A673 (cell line): Measurements from ENCODE around the gene TRNAU1AP. TPM values are rescaled to one million over a fixed set of nuclear protein-coding genes. Genes with fewer than 3 reads are reported as not detected.
"Not testable (repeated sequence)": the region's sequence is repeated elsewhere in the genome, so short reads cannot be mapped to it uniquely, and the experiment has no call there.

ENCODE experiments used
- BruUV-seq: library from RNA; stranded (reverse); fragments of 400-500 nt; replicated peaks from 2 replicates; lab custom pipeline; 2021; lab: Mats Ljungman, UMichigan
- CTCF ChIA-PET: fragments of 300-600 bp; sonication (Branson Sonifier 250); formaldehyde crosslinking; loops from one replicate; lab custom pipeline; 2022; ENCODE audit warnings: antibody characterized with exemption; lab: Charles Lee
- POLR2A ChIA-PET: fragments of 300-600 bp; sonication (Branson Sonifier 250); formaldehyde crosslinking; loops from one replicate; lab custom pipeline; 2022; ENCODE audit warnings: antibody characterized with exemption; ENCODE audit not compliant: low non-redundant PET; lab: Charles Lee
- DNase-seq: peaks from one replicate; pipeline ENCODE4 v3.0.0-alpha.2; 2015; ENCODE audit warnings: low spot score
- H3K27ac ChIP-seq: fragments of 200-600 bp; sonication (generic); 2 replicates; pipeline ENCODE4 v1.5.1; 2016; ENCODE audit warnings: mixed run types, low read depth, mild to moderate bottlenecking, mixed read lengths, antibody characterized with exemption, low read length; ENCODE audit not compliant: poor library complexity, severe bottlenecking
- H3K27me3 ChIP-seq: fragments of 200-600 bp; sonication (generic); replicated peaks from 2 replicates; pipeline ENCODE4 v1.6.1; 2017; ENCODE audit warnings: mixed run types, low read depth, mild to moderate bottlenecking, mixed read lengths, antibody characterized with exemption, low read length; ENCODE audit not compliant: insufficient read depth, poor library complexity
- H3K36me3 ChIP-seq: fragments of 200-600 bp; sonication (generic); 2 replicates; pipeline ENCODE4 v1.6.1; 2016; ENCODE audit warnings: mixed run types, mild to moderate bottlenecking, mixed read lengths, antibody characterized with exemption, low read length; ENCODE audit not compliant: insufficient read depth, poor library complexity, severe bottlenecking
- H3K4me1 ChIP-seq: fragments of 200-600 bp; sonication (generic); 2 replicates; pipeline ENCODE4 v1.6.1; 2017; ENCODE audit warnings: mixed run types, mild to moderate bottlenecking, mixed read lengths, antibody characterized with exemption, low read length; ENCODE audit not compliant: insufficient read depth, poor library complexity, severe bottlenecking
- H3K4me3 ChIP-seq: fragments of 200-600 bp; sonication (generic); 2 replicates; pipeline ENCODE4 v1.5.1; 2016; ENCODE audit warnings: low read depth, mixed run types, mild to moderate bottlenecking, mixed read lengths, low read length; ENCODE audit not compliant: poor library complexity, severe bottlenecking
- H3K9me3 ChIP-seq: fragments of 200-600 bp; sonication (generic); 2 replicates; pipeline ENCODE4 v1.6.1; 2016; ENCODE audit warnings: mixed run types, low read depth, mild to moderate bottlenecking, mixed read lengths, antibody characterized with exemption, low read length; ENCODE audit not compliant: poor library complexity, severe bottlenecking
- EZH2 ChIP-seq: fragments of 200-600 bp; sonication (generic); IDR thresholded peaks from 2 replicates; pipeline ENCODE4 v1.6.1; 2017; ENCODE audit warnings: borderline replicate concordance, low read depth, mild to moderate bottlenecking, mixed read lengths, antibody characterized with exemption, low read length; ENCODE audit not compliant: poor library complexity, severe bottlenecking
- intact Hi-C: fragments of 100-400 bp; cut with micrococcal nuclease; formaldehyde crosslinking; loops from one replicate; pipeline ENCODE4 v1.10.0; 2022; ENCODE audit not compliant: unreplicated experiment
- total RNA-seq: library from RNA; stranded (reverse); gene quantifications from 2 replicates; pipeline ENCODE4 v1.2.3, GENCODE V29; 2021
- TF ChIP-seq, protein P1 (sequence below): fragments of 300-800, 200-600 bp; sonication (generic); conservative IDR thresholded peaks from 2 replicates; pipeline ENCODE4 v1.5.1; 2017; ENCODE audit warnings: low read depth, mild to moderate bottlenecking, antibody characterized with exemption, low read length, moderate library complexity, mixed read lengths

Gene TRNAU1AP
- total RNA-seq, 1 experiment from 2014 or later: 33.8 TPM

DNA sequence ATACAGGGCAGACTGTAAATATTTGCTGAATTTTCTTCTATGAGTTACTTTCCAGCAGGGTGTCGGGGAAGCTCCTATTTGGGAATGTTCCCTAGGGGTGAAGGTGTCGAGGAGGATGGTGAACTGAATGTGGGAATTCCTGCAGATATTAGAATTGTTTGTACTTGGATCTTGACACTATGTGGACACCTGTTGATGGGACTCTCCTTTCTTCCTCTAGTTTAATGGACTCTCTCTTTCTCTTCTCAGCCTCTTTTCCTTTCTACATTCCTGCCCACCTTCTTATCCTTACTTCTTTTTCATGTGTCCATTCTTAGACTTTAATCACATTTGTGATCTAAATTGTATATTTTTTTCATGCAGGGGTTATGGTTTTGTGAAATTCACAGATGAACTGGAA is 14.0 kb downstream of the TRNAU1AP start:
- Histone ChIP-seq H3K27me3 (no peaks in the 10 kb centered on the region), H3K4me3 (no peak overlapping the region), H3K4me1 (no peaks in the 10 kb centered on the region), H3K9me3 (no peaks in the 10 kb centered on the region), H3K36me3 (peaks cover 27% of the 10 kb centered on the region), H3K27ac (no peak overlapping the region)
- intact Hi-C loops: no loop called here
- no peak for DNase-seq
- TF ChIP-seq, protein P1, sequence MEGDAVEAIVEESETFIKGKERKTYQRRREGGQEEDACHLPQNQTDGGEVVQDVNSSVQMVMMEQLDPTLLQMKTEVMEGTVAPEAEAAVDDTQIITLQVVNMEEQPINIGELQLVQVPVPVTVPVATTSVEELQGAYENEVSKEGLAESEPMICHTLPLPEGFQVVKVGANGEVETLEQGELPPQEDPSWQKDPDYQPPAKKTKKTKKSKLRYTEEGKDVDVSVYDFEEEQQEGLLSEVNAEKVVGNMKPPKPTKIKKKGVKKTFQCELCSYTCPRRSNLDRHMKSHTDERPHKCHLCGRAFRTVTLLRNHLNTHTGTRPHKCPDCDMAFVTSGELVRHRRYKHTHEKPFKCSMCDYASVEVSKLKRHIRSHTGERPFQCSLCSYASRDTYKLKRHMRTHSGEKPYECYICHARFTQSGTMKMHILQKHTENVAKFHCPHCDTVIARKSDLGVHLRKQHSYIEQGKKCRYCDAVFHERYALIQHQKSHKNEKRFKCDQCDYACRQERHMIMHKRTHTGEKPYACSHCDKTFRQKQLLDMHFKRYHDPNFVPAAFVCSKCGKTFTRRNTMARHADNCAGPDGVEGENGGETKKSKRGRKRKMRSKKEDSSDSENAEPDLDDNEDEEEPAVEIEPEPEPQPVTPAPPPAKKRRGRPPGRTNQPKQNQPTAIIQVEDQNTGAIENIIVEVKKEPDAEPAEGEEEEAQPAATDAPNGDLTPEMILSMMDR: no peak
- no peak for TF ChIP-seq EZH2
- CTCF ChIA-PET: interaction anchor here (0.9 kb wide), 1 partner anchor 36 kb away, joined by 3 read pairs; no protein-coding TSS in a partner anchor
- no TSS peak for BruUV-seq
- POLR2A ChIA-PET: interaction anchor here (0.6 to 0.7 kb wide), 2 partner anchors 13 to 40 kb away, joined by 3 to 7 read pairs; no protein-coding TSS in a partner anchor

DNA sequence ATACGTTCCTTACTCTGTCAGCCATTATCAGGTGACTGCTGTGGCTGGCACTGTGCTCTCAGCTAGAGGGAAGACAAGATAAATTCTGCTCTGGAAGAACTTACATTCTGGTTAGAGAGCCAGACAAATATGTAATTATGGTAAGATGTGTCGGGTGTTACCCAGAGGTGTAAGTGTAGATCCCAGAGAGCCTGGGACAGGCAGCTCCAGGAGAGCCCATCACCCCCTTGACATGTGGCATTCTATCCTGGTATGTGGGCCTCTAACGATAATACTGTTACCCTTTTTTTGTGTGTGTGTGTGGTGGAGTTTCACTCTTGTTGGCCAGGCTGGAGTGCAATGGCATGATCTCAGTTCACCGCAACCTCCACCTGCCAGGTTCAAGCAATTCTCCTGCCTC is 19.0 kb downstream of the TRNAU1AP start:
- Histone ChIP-seq H3K27ac (no peak overlapping the region), H3K27me3 (no peaks in the 10 kb centered on the region), H3K36me3 (peaks cover 15% of the 10 kb centered on the region), H3K9me3 (no peaks in the 10 kb centered on the region), H3K4me3 (no peak overlapping the region), H3K4me1 (no peaks in the 10 kb centered on the region)
- TF ChIP-seq, protein P1: no peak
- no peak for TF ChIP-seq EZH2
- POLR2A ChIA-PET: no interaction called here
- CTCF ChIA-PET: no interaction called here
- no TSS peak for BruUV-seq
- intact Hi-C loops: no loop called here
- no peak for DNase-seq

DNA sequence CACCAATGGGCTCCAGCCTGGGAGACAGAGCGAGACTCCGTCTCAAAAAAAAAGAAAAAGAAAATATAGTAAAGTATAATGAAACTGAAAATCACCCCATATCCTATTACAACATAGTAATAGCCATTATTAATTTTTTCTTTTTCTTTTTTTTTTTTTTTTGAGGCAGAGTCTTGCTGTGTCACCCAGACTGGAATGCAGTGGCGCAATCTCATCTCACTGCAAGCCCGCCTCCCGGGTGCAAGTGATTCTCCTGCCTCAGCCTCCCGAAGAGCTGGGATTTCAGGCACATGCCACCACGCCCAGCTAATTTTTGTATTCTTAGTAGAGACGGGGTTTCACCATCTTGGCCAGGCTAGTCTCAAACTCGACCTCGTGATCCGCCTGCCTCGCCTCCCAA is 20.0 kb downstream of the TRNAU1AP start:
- DNase-seq, BruUV-seq, H3K4me1 ChIP-seq, H3K9me3 ChIP-seq, H3K27ac ChIP-seq, H3K4me3 ChIP-seq, POLR2A ChIA-PET, CTCF ChIA-PET, intact Hi-C loops, H3K27me3 ChIP-seq: not testable (repeated sequence)
- H3K36me3 ChIP-seq: peaks cover 17% of the 10 kb centered on the region

DNA sequence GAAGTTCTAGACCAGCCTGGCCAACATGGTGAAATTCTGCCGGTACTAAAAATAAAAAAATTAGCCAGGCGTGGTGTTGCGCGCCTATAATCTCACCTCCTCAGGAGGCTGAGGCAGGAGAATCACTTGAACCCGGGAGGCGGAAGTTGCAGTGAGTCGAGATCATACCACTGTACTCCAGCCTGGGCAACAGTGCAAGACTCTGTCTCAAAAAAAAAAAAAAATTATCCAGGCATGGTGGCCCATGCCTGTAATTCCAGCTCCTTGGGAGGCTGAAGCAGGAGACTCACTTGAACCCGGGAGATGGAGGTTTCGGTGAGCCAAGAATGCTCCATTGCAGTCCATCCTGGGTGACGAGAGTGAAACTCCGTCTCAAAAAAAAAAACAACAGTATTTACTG is 20.7 kb downstream of the TRNAU1AP start:
- intact Hi-C loops: no loop called here
- TF ChIP-seq EZH2: no peak
- Histone ChIP-seq H3K9me3 (no peaks in the 10 kb centered on the region), H3K27ac (no peak overlapping the region), H3K27me3 (no peaks in the 10 kb centered on the region), H3K36me3 (peaks cover 22% of the 10 kb centered on the region), H3K4me3 (no peak overlapping the region), H3K4me1 (peaks cover under 1% of the 10 kb centered on the region)
- no TSS peak for BruUV-seq
- DNase-seq: no peak
- POLR2A ChIA-PET: no interaction called here
- CTCF ChIA-PET: no interaction called here
